NCI-H1694 (cell line): ENCODE measurements around the gene P3H2.
A peak's percentile ranks its signal among the peaks of the same experiment; 100 is the strongest.
"Not testable (repeated sequence)": the region's sequence is repeated elsewhere in the genome, so short reads cannot be mapped to it uniquely, and the experiment has no call there.

Source experiments
- DNase-seq: peaks from one replicate; lab custom pipeline; 2025; lab: John Stamatoyannopoulos, UW

Gene P3H2, protein sequence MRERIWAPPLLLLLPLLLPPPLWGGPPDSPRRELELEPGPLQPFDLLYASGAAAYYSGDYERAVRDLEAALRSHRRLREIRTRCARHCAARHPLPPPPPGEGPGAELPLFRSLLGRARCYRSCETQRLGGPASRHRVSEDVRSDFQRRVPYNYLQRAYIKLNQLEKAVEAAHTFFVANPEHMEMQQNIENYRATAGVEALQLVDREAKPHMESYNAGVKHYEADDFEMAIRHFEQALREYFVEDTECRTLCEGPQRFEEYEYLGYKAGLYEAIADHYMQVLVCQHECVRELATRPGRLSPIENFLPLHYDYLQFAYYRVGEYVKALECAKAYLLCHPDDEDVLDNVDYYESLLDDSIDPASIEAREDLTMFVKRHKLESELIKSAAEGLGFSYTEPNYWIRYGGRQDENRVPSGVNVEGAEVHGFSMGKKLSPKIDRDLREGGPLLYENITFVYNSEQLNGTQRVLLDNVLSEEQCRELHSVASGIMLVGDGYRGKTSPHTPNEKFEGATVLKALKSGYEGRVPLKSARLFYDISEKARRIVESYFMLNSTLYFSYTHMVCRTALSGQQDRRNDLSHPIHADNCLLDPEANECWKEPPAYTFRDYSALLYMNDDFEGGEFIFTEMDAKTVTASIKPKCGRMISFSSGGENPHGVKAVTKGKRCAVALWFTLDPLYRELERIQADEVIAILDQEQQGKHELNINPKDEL

DNA sequence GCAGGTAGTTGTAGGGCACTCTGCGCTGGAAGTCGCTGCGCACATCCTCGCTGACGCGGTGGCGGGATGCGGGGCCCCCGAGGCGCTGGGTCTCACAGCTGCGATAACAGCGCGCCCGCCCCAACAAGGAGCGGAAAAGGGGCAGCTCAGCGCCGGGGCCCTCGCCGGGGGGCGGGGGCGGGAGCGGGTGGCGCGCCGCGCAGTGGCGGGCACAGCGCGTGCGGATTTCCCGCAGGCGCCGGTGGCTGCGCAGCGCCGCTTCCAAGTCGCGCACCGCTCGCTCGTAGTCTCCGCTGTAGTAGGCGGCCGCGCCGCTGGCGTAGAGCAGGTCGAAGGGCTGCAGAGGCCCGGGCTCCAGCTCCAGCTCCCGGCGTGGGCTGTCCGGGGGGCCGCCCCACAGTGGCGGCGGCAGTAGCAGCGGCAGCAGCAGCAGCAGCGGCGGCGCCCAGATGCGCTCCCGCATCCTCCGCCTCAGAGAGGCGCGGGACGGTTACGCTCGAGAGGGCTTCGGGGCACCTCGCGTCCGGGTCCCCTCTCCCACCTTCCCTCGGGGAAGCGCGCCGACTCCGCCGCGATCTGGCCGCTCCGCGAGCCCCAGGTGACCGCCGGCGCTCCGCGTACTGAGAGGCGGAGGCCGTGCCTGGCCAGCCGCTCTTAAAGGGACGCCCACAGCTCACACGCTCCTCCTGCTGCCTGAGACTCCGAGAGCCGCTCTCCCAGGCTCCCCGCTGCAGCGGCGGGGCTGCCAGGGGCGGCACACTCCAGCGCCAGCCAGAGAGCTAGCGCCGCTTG lies at the start of gene P3H2:
Gene P3H2 (minus strand): TSS at position 629 of the 792 bp plus-strand sequence. CDS start 166 bp downstream, at position 463.
- DNase-seq: peak; percentile 34

DNA sequence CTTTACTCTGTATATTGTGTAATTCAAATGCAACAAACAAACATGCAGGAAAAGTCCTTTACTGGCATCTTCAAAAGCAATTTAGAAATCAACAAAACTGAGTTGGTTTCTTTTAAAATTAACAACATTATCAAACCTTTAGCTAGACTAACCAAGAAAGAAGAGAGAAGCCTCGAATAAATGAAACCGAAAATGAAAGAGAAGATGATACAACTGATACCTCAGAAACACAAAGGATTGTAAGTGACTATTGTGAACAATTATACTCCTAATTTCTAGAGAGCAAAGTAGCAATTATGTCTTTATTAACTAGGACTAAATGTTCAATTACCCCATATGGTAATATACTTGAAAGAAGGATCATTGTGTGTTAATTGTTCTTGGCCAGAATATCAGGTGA lies 49.2 kb upstream of the P3H2 start:
- no peak for DNase-seq

- no peak for DNase-seq
Observed at GRCh38 chr3:190169243-190169642, 48.5 kb upstream of the P3H2 start.

DNA sequence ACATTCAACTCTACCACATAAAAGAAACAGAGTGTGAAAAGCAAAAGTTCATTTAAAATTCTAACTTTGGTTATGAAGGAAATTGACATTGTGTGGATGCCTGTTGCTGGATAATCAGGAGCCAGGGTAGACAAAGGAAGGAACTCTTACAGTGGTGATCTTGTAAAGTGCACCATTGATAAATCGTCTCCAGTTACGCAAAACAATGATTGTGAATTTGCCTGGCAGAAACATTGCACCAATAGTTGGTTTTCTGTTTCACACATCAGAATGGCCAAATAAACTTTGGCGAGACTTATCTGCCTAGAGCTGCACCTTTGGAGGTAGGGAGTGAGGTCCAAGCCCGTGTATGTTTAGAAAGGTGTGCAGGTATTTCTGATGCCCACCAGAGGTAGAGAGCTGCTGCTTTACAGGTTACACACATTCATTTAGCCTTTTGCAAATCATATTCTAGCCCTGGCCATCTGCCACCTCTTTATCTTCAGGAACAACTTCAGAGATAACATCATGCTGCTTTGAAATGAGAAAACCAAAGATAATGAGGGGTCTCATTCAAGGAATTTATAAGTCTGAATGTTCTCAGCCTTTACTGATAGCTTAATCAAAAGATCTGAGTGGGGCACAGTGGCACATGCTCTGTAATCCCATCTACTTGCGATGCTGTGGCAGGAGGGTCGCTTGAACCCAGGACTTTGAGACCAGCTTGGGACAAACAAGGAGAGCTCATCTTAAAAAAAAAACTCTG lies 47.4 kb upstream of the P3H2 start:
- no peak for DNase-seq

- no peak for DNase-seq
Observed at GRCh38 chr3:190166948-190167347, 46.3 kb upstream of the P3H2 start.

- no peak for DNase-seq
Observed at GRCh38 chr3:190165253-190165652, 44.6 kb upstream of the P3H2 start.

- DNase-seq: not testable (repeated sequence)
Observed at GRCh38 chr3:190162013-190162412, 41.3 kb upstream of the P3H2 start.

DNA sequence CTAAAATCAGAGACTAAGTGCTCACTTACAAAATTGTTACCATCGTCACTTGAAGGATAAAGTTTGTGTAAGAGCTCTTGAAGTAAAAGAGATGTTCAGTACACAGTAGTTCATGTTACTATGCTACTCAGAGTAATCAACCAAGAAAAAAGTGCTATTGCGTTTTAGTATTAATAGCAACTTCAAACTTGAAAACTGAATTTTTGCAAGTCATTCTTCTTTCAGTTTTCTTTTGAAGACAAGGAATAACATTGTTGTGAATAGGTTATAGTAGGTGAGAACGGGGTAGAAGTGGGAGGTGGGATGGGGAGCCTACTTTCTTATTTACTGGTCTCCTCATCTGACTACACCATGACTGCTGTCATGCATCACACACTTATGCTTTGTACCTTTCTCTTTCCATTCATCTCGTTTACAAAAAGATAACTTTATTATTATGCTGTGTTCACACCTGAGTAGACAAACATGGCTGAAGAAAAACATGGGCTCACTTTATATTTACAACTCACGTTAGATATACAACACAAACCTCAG lies 39.3 kb upstream of the P3H2 start:
- DNase-seq: no peak

DNA sequence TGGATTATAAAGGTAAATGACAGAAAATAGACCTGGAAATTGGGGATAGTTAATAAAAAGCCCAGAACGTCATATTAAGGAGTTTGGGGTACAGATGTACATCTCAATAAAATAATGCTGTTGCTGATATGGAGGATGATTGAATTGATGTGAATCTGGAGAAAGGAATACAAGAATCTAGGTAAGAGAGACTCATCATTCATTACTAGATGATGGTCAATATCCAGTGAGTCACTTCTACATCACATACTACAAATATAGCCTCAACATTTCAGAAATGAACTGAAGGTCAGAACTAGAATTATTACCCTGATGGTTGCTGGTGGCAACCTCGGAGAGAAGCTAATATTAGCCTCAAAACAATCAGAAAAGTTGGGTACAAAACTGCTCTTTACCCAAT lies 37.6 kb upstream of the P3H2 start:
- no peak for DNase-seq

DNA sequence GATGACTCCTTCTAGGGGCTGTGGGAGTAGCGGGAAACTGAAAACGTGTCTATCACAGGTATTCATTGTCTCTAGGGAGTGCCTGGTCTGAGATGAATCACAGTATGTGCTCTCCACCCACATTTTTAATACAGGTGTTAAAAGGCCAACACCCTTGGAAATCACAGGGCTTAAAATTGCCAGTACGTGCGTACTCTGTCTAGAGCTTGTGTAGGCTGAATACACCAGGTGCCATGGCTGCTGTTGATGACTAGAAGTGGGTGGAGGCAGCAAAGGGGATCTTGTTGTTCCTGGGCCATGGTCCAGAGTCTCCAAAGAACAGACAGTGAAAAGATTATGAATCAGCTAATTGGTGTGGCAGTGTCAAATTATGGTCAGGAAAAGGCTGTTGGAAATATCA lies 35.1 kb upstream of the P3H2 start:
- DNase-seq: no peak

- no peak for DNase-seq
Observed at GRCh38 chr3:190150681-190151080, 30.0 kb upstream of the P3H2 start.

DNA sequence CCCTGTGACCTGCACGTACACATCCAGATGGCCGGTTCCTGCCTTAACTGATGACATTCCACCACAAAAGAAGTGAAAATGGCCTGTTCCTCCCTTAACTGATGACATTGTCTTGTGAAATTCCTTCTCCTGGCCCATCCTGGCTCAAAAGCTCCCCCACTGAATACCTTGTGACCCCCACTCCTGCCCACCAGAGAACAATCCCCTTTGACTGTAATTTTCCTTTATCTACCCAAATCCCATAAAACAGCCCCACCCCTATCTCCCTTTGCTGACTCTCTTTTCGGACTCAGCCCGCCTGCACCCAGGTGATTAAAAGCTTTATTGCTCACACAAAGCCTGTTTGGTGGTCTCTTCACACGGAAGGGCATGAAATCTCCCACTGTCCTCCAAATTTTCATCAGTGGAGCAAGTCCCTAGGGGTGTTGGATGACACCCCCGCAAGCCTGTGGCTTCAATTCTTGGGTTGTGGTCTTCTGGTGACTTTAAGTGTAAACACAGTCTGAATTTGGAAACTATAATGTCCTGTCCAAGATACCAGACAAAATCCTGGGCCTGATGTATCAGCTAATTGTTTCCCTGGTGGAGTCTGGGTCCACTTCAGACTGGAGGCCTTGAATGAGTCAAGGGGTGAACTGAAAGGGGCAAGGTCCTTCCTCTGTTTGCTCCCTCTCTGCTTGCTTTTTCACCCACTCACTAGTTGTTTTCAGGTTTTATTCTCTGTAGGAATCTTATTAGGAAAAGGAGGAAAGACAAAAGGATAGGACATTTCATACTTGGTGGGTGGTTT lies 29.3 kb upstream of the P3H2 start:
- not testable (repeated sequence) for DNase-seq

GRCh38 chr3:190144793-190145192 lies 24.1 kb upstream of the P3H2 start:
- DNase-seq: not testable (repeated sequence)

DNA sequence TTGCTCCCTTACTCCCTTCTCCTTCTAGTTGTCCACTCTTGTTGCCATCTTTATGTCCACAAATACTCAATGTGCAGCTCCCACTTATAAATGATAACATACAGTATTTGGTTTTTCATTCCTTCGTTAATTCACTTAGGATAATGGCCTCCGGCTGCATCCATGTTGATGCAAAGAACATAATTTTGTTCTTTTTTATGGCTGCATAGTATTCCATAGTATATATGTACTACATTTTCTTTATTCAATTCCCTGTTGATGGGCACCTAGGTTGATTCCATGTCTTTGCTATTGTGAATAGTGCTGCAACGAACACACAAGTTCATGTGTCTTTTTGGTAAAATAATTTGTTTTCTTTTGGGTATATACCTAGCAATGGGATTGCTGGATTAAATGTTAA lies 21.3 kb upstream of the P3H2 start:
- no peak for DNase-seq

GRCh38 chr3:190139365-190139764 lies 18.7 kb upstream of the P3H2 start:
- DNase-seq: no peak

DNA sequence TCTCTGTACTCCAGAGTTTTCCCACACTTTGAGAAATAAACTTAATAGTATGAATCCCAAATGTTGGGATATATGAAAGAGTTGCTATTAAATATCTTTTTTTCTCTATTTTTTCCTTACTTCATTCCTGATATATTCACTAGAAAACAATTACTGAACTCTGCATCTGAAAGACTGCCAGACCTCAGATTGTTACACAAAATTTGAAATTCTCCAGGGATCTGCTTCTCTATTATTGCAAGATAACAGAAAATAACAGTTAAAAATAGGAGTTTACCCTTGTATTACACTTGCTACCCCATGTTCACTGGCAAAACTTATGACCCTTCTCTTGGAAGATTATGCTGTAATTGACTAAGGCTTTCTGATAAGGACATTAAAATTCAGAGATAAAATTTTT lies 11.7 kb upstream of the P3H2 start:
- no peak for DNase-seq

- no peak for DNase-seq
Observed at GRCh38 chr3:190131329-190131728, 10.6 kb upstream of the P3H2 start.

GRCh38 chr3:190130696-190131095 lies 10.0 kb upstream of the P3H2 start:
- no peak for DNase-seq

GRCh38 chr3:190130037-190130436 lies 9.3 kb upstream of the P3H2 start:
- DNase-seq: no peak

DNA sequence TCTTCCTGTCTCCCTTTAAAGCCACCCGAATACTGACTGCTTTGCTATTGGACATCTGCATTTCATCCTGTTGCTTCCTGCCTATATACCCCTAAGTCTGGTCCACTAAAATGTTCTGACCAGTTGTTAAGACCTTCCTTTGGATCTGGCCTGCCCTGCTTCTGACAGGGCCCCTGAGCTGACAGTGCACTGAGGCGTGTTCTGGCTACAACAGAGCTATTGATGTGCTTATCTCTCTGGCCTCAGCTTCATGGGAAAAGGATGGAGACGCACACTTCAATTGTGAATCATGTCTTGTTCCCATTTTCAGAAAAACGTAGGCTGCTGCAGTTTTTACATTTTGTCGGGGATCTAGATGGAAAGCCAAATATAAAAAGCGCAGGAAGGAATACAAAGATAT lies 7.1 kb upstream of the P3H2 start:
- DNase-seq: no peak

- no peak for DNase-seq
Observed at GRCh38 chr3:190127195-190127594, 6.5 kb upstream of the P3H2 start.
